ENCODE results near the gene CDH4. TPM values are rescaled to one million over a fixed set of nuclear protein-coding genes. Genes with fewer than 3 reads are reported as not detected.

Gene CDH4
- total and polyA plus RNA-seq, 2 donors (not counting 1 experiment from before 2014, with no cell fraction given): not detected

- 86% methylated on average over 14 of the region's 14 CpGs for WGBS (ENCODE audit: insufficient coverage)
- H3K9me3 ChIP-seq (ENCODE audit: control extremely low read depth in 1 of 3, control insufficient read depth in 2 of 3, insufficient read depth in 1 of 3, low read length in 2 of 3): peaks cover 0 to 51% (median 0%) of the 10 kb centered on the region in 3 donors
- ChIA-PET CTCF (no interaction called here), POLR2A (no interaction called here)
- no peaks in the 10 kb centered on the region for H4K20me1 ChIP-seq (ENCODE audit: control insufficient read depth, insufficient read depth, low read length, poor library complexity, severe bottlenecking)
- H3K4me1 Mint-ChIP-seq: no peaks in the 10 kb centered on the region
- DNase-seq (no peak), ATAC-seq (ENCODE audit: low read depth) (no peak)
- TF ChIP-seq EZH2 (IDR thresholded peaks at IDR 0.05; ENCODE audit: borderline replicate concordance, insufficient read depth, low read depth, low read length, poor library complexity, severe bottlenecking) (no peak), CTCF (IDR thresholded peaks at IDR 0.05) (no peak)
- H3K9me3 Mint-ChIP-seq (ENCODE audit: insufficient read depth): no peaks in the 10 kb centered on the region
- no peak overlapping the region for H3K4me2 ChIP-seq (replicated peaks; ENCODE audit: low read depth, low read length, poor library complexity, severe bottlenecking)
- no peak overlapping the region for H3K27ac ChIP-seq (ENCODE audit: low read length in 2 of 2)
- no peaks in the 10 kb centered on the region for H3K79me2 ChIP-seq (ENCODE audit: control insufficient read depth, insufficient read depth, low read length)
- H3K4me3 ChIP-seq (ENCODE audit: control extremely low read depth in 1 of 5, extremely low read depth in 1 of 5, insufficient read depth in 1 of 5, low read depth in 2 of 5, low read length in 4 of 5): no peak overlapping the region
- H2AFZ ChIP-seq (ENCODE audit: insufficient read depth, low read depth, low read length, poor library complexity, severe bottlenecking): no peak overlapping the region
- no peaks in the 10 kb centered on the region for H3K36me3 ChIP-seq (replicated peaks in 1 of 2; ENCODE audit: control extremely low read depth in 1 of 2, control insufficient read depth in 1 of 2, extremely low read depth in 1 of 2, insufficient read depth in 2 of 2, low read length in 1 of 2)
- H3K9ac ChIP-seq (ENCODE audit: low read length): no peak overlapping the region
- no peaks in the 10 kb centered on the region for H3K27me3 Mint-ChIP-seq
- intact Hi-C loops (cut with micrococcal nuclease): no loop called here
- H3K27me3 ChIP-seq (replicated peaks in 1 of 4; ENCODE audit: control extremely low read depth in 1 of 4, control insufficient read depth in 3 of 4, insufficient read depth in 4 of 4, low read length in 3 of 4): no peaks in the 10 kb centered on the region
- no peak overlapping the region for H3K4me3 Mint-ChIP-seq
- no peaks in the 10 kb centered on the region for H3K4me1 ChIP-seq (ENCODE audit: control insufficient read depth in 2 of 2, insufficient read depth in 2 of 2, low read length in 2 of 2)
- H3K27ac Mint-ChIP-seq: no peak overlapping the region
Measured at GRCh38 chr20:61296629-61297019, 44.6 kb downstream of the CDH4 start.

GRCh38 chr20:61297491-61297890 is 45.4 kb downstream of the CDH4 start:
- WGBS (ENCODE audit: insufficient coverage): 95% methylated on average over 16 of the region's 16 CpGs
- TF ChIP-seq CTCF (IDR thresholded peaks at IDR 0.05) (no peak), EZH2 (IDR thresholded peaks at IDR 0.05; ENCODE audit: borderline replicate concordance, insufficient read depth, low read depth, low read length, poor library complexity, severe bottlenecking) (no peak)
- intact Hi-C loops (cut with micrococcal nuclease): no loop called here
- H3K9me3 Mint-ChIP-seq (ENCODE audit: insufficient read depth): no peaks in the 10 kb centered on the region
- H3K79me2 ChIP-seq (ENCODE audit: control insufficient read depth, insufficient read depth, low read length): no peaks in the 10 kb centered on the region
- ChIA-PET POLR2A (no interaction called here), CTCF (no interaction called here)
- H3K27ac Mint-ChIP-seq: no peak overlapping the region
- no peak overlapping the region for H3K4me3 ChIP-seq (ENCODE audit: control extremely low read depth in 1 of 5, extremely low read depth in 1 of 5, insufficient read depth in 1 of 5, low read depth in 2 of 5, low read length in 4 of 5)
- no peaks in the 10 kb centered on the region for H4K20me1 ChIP-seq (ENCODE audit: control insufficient read depth, insufficient read depth, low read length, poor library complexity, severe bottlenecking)
- no peak overlapping the region for H3K4me2 ChIP-seq (replicated peaks; ENCODE audit: low read depth, low read length, poor library complexity, severe bottlenecking)
- H3K27ac ChIP-seq (ENCODE audit: low read length in 2 of 2): no peak overlapping the region
- no peak overlapping the region for H3K4me3 Mint-ChIP-seq
- no peaks in the 10 kb centered on the region for H3K4me1 Mint-ChIP-seq
- H3K27me3 ChIP-seq (replicated peaks in 1 of 4; ENCODE audit: control extremely low read depth in 1 of 4, control insufficient read depth in 3 of 4, insufficient read depth in 4 of 4, low read length in 3 of 4): no peaks in the 10 kb centered on the region
- no peak overlapping the region for H3K9ac ChIP-seq (ENCODE audit: low read length)
- H2AFZ ChIP-seq (ENCODE audit: insufficient read depth, low read depth, low read length, poor library complexity, severe bottlenecking): no peak overlapping the region
- no peaks in the 10 kb centered on the region for H3K4me1 ChIP-seq (ENCODE audit: control insufficient read depth in 2 of 2, insufficient read depth in 2 of 2, low read length in 2 of 2)
- H3K27me3 Mint-ChIP-seq: no peaks in the 10 kb centered on the region
- no peaks in the 10 kb centered on the region for H3K36me3 ChIP-seq (replicated peaks in 1 of 2; ENCODE audit: control extremely low read depth in 1 of 2, control insufficient read depth in 1 of 2, extremely low read depth in 1 of 2, insufficient read depth in 2 of 2, low read length in 1 of 2)
- DNase-seq (no peak), ATAC-seq (ENCODE audit: low read depth) (no peak)
- peaks cover 0 to 54% (median 0%) of the 10 kb centered on the region in 3 donors for H3K9me3 ChIP-seq (ENCODE audit: control extremely low read depth in 1 of 3, control insufficient read depth in 2 of 3, insufficient read depth in 1 of 3, low read length in 2 of 3)

All from B cell (primary cell).